ENCODE data around the gene ADGRV1.

ADGRV1 gene

GRCh38 chr5:90981821-90982220 is 423.2 kb downstream of the ADGRV1 start:
- H3K4me3 ChIP-seq (ENCODE audit: severe bottlenecking): no peak overlapping the region
- no peak for TF ChIP-seq CTCF (IDR thresholded peaks at IDR 0.05; ENCODE audit: poor library complexity, severe bottlenecking)
- no peak for ATAC-seq (ENCODE audit: low read depth)
- DNase-seq (ENCODE audit: low spot score): no peak
- H3K4me1 ChIP-seq (ENCODE audit: insufficient read depth, poor library complexity, severe bottlenecking): peaks cover 18% of the 10 kb centered on the region
- H3K36me3 ChIP-seq (ENCODE audit: low read depth): no peaks in the 10 kb centered on the region
- no peaks in the 10 kb centered on the region for H3K9me3 ChIP-seq (ENCODE audit: severe bottlenecking)
- no peak overlapping the region for H3K27ac ChIP-seq (ENCODE audit: poor library complexity, severe bottlenecking)
- H3K27me3 ChIP-seq (ENCODE audit: insufficient read depth, poor library complexity, severe bottlenecking): no peaks in the 10 kb centered on the region

GRCh38 chr5:90982576-90982975 is 424.0 kb downstream of the ADGRV1 start:
- Histone ChIP-seq H3K4me1 (ENCODE audit: insufficient read depth, poor library complexity, severe bottlenecking) (peaks cover 18% of the 10 kb centered on the region), H3K9me3 (ENCODE audit: severe bottlenecking) (no peaks in the 10 kb centered on the region), H3K4me3 (ENCODE audit: severe bottlenecking) (no peak overlapping the region), H3K36me3 (ENCODE audit: low read depth) (no peaks in the 10 kb centered on the region), H3K27me3 (ENCODE audit: insufficient read depth, poor library complexity, severe bottlenecking) (no peaks in the 10 kb centered on the region), H3K27ac (ENCODE audit: poor library complexity, severe bottlenecking) (peak overlapping the region; percentile 43)
- ATAC-seq (ENCODE audit: low read depth): no peak
- DNase-seq (ENCODE audit: low spot score): no peak
- no peak for TF ChIP-seq CTCF (IDR thresholded peaks at IDR 0.05; ENCODE audit: poor library complexity, severe bottlenecking)

- ATAC-seq (ENCODE audit: low read depth): peak; percentile 96
- no peak overlapping the region for H3K4me3 ChIP-seq (ENCODE audit: severe bottlenecking)
- H3K9me3 ChIP-seq (ENCODE audit: severe bottlenecking): no peaks in the 10 kb centered on the region
- H3K27me3 ChIP-seq (ENCODE audit: insufficient read depth, poor library complexity, severe bottlenecking): no peaks in the 10 kb centered on the region
- H3K4me1 ChIP-seq (ENCODE audit: insufficient read depth, poor library complexity, severe bottlenecking): peaks cover 18% of the 10 kb centered on the region
- H3K36me3 ChIP-seq (ENCODE audit: low read depth): no peaks in the 10 kb centered on the region
- H3K27ac ChIP-seq (ENCODE audit: poor library complexity, severe bottlenecking): peak overlapping the region; percentile 43
- no peak for TF ChIP-seq CTCF (IDR thresholded peaks at IDR 0.05; ENCODE audit: poor library complexity, severe bottlenecking)
- DNase-seq (ENCODE audit: low spot score): no peak
Observed at GRCh38 chr5:90983148-90983547, 424.6 kb downstream of the ADGRV1 start.

GRCh38 chr5:90983711-90984124 is 425.1 kb downstream of the ADGRV1 start:
- no peaks in the 10 kb centered on the region for H3K9me3 ChIP-seq (ENCODE audit: severe bottlenecking)
- no peak for TF ChIP-seq CTCF (IDR thresholded peaks at IDR 0.05; ENCODE audit: poor library complexity, severe bottlenecking)
- H3K36me3 ChIP-seq (ENCODE audit: low read depth): no peaks in the 10 kb centered on the region
- no peak for DNase-seq (ENCODE audit: low spot score)
- peak; percentile 33; the same call in 2 of the 3 replicates for ATAC-seq (ENCODE audit: low read depth)
- H3K27me3 ChIP-seq (ENCODE audit: insufficient read depth, poor library complexity, severe bottlenecking): no peaks in the 10 kb centered on the region
- H3K4me3 ChIP-seq (ENCODE audit: severe bottlenecking): no peak overlapping the region
- H3K27ac ChIP-seq (ENCODE audit: poor library complexity, severe bottlenecking): peak overlapping the region; percentile 43
- H3K4me1 ChIP-seq (ENCODE audit: insufficient read depth, poor library complexity, severe bottlenecking): peaks cover 18% of the 10 kb centered on the region

GRCh38 chr5:90985341-90985740 is 426.7 kb downstream of the ADGRV1 start:
- Histone ChIP-seq H3K4me1 (ENCODE audit: insufficient read depth, poor library complexity, severe bottlenecking) (peaks cover 18% of the 10 kb centered on the region), H3K4me3 (ENCODE audit: severe bottlenecking) (no peak overlapping the region), H3K9me3 (ENCODE audit: severe bottlenecking) (no peaks in the 10 kb centered on the region), H3K36me3 (ENCODE audit: low read depth) (no peaks in the 10 kb centered on the region), H3K27me3 (ENCODE audit: insufficient read depth, poor library complexity, severe bottlenecking) (no peaks in the 10 kb centered on the region), H3K27ac (ENCODE audit: poor library complexity, severe bottlenecking) (no peak overlapping the region)
- ATAC-seq (ENCODE audit: low read depth) (no peak), DNase-seq (ENCODE audit: low spot score) (no peak)
- no peak for TF ChIP-seq CTCF (IDR thresholded peaks at IDR 0.05; ENCODE audit: poor library complexity, severe bottlenecking)
